Measurements from ENCODE around the gene TMEM50B.
"Not testable (repeated sequence)": the region's sequence is repeated elsewhere in the genome, so short reads cannot be mapped to it uniquely, and the experiment has no call there.

The TMEM50B gene

DNA sequence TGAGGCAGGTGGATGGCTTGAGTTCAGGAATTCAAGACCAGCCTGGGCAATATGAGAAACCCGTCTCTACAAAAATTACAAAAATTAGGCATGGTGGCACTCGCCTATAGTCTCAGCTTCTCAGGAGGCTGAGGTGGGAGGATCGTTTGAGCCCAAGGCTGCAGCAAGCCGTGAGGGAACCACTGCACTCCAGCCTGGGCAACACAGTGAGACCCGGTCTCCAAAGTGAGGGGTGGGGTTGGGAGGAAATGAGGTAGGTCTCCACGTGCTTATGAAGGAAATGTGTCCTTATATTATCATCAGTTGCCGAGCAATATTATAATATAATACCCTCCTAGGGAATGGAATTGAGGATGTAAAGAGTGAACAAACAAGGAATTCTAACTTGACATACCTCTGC is 2.7 kb downstream of the TMEM50B start:
- no peak for DNase-seq

DNA sequence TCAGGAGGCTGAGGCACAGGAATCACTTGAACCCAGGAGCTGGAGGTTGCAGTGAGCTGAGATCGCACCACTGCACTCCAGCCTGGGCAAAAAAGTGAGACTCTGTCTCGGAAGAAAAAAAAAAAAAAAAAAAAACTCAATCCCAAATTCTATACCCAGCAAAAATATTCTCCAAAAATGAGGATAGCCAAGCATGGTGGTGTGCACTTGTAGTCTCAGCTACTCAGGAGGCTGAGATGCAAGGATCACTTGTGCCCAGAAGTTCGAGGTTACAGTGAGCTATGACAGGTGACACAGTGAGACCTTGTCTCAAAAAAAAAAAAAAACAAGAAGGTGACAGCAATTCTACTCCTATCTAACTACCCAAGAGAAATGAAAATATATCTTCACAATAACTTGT is 6.4 kb downstream of the TMEM50B start:
- DNase-seq, result no peak

DNA sequence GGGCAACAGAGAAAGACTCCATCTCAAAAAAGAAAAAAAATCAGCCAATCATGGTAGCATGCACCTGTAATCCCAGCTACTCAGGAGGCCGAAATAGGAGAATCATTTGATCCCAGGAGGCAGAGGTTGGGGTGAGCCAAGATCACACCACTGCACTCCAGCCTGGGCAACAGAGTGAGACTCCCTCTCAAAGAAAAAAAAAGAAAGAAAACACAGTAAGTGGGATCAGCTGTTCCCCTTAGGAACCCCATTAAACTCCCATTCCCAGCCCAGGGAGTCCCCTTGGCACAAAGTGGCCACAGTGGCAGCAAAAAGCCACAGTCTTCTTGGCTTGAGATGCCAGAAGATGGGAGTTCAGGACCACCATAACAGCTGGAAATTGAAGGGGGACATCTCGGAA is 9.1 kb downstream of the TMEM50B start:
- DNase-seq, result no peak

DNA sequence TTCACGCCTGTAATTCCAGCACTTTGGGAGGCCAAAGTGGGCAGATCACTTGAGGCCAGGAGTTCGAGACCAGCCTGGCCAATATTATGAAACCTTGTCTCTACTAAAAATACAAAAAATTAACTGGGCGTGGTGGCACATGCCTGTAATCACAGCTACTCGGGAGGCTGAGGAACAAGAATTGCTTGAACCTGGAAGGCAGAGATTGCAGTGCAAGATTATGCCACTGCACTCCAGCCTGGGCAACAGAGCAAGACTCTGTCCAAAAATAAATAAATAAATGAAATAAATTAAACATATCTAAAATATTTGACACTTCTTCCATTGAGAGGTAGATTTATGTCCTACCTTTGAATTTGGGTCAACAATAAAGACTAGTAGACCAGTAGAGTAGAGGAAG is 10.6 kb downstream of the TMEM50B start:
- DNase-seq, result not testable (repeated sequence)

DNA sequence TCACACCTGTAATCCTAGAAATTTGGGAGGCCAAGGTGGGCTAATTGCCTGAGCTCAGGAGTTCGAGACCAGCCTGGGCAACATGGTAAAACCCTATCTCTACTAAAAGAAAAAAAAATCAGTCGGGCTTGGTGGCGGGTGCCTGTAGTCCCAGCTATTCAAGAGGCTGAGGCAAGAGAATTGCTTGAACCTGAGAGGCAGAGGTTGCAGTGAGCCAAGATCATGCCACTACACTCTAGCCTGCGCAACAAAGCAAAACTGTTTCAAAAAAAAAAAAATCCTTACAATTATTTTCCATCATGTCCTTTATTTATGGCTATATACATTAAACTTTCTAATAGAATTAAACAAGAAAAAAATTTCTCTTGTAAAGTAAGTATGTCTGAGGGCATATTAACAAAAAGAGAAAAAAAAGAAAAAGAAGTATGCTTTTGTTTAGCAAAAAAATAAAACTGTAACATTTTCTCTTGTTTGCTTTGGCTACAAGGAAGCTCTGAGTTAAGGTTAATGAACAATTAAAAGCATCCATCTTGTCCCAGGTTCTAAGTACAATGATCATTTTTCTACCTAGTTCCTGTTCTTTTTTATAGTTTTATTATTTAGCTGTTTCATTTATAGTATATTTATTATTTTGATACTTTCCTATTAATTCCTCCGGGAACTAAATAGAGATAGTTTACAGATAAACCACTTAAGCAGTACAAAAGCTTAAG is 18.1 kb downstream of the TMEM50B start:
- no peak for DNase-seq

DNA sequence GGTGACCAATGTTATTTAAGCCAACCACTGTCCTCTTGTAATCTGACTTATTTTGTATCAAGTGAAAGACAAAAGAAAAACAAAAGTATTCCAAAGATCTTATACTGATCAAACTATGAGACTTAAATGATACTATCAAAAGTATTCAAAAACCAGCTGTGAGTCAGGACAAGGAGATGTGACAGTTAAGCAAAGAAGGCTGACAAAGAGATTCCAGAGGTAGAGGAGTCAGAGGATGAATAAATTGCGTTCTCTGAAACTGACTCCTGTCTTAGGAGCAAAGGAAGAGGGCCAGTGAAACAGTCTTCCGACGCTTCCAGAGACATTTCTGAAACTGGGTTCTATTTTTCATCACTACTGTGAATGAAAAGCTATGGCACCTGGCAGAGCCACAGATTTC is 20.9 kb downstream of the TMEM50B start:
- no peak for DNase-seq

DNA sequence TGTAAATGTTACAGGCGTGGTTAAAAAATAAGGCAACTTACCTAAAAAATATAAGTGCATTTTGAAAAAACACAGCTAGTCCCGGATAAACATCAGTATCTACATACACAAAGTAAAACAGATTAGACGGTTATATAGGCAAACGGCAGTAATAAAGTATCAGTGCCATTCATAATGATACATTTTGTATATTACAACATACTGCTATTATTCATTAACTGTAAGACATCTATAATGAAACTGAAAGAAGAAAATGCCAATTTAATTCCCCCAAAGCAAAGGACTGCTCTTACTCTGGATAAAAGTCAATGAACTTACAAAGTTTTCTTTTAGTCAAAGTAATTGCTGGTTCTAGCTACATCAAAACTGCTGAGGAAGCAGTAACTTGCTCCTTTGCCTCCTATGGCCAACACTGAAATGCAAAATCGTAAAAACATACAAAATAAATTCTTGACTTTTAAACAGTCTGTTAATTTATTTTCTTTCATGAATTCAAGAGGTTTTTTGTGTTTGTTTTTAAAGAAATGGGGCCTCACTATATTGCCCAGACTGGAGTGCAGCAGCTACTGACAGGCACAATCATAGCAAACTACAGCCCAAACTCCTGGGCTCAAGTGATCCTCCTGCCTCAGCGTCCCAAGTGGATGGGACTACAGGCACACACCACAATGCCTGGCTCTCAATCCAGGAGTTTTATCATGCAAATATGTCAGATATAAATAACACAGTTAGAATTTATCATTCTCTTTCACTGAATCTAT is 23.9 kb downstream of the TMEM50B start:
- no peak for DNase-seq

DNA sequence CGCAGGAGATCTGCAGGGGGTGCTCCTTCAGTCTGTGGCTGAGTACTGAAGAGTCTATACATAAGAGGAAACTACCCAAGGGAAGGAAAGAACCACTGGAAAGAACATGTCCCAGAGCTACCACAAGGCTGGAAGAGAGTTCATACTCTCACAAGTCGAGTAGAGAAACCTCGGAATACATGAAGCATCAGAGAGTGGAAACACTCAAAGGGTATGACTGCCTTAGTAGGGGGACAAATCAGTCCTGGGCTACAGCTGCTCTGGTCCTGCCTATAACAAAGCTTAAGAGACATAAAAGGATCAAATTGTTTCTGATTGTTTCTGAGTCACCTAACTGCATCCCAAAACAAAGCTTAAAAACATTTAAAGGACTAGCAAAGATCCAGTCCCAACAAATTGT is 27.4 kb downstream of the TMEM50B start:
- no peak for DNase-seq

DNA sequence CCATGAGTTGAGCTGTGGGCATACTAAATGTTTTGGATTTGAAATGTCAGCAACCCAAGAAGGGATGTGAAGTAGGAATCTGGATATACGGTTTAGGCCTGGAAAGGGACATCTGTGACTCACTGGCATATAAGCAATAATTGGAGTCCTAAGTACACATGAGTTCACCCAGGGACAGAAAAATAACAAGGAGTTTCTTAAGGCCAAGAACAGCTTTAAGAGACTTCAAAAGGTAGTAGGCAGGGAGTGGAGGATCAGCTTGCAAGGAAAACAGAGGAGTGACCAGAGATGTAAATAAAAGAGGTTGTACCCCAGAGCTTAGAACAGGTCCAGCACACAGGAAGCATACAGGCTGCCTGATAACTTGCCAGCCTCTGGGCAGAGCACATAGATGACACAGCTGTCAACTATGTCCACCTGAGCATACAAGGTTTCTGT is 28.1 kb downstream of the TMEM50B start:
- peak in 1 of 2 experiments; percentile 6 for DNase-seq

DNA sequence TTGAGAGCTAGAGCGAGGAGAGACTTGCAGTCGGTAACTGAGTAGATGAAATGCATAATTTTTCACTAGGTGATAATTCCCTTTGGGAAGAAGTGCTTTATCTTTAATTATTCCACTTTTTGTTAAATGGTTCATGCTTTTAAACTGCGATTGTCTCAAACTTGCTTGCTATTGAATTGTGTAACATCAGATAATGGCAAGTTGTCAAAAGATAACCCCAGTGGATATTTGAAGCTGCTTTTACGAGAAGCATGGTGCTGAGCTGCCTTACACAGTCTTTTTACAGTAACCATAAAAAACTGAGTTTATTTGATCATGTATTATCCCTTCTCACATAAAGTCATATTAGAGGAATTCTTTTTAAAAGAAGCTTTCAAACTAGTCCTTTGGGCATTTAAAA is 30.2 kb downstream of the TMEM50B start:
- no peak for DNase-seq

DNA sequence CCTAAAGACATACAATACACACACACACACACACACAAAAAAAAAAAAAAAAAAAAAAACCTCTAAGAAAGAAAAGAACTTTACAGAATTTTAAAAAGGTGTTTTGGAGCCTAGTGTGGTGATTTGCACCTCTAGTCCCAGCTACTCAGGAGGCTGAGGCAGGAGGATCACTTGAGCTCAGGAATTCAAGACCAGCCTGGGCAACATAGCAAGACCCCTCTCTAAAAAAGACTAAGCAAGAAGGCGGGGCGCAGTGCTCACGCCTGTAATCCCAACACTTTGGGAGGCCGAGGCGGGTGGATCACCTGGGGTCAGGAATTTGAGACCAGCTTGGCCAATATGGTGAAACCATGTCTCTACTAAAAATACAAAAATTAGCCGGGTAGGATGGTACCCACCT is 33.2 kb downstream of the TMEM50B start:
- DNase-seq, result not testable (repeated sequence)

DNA sequence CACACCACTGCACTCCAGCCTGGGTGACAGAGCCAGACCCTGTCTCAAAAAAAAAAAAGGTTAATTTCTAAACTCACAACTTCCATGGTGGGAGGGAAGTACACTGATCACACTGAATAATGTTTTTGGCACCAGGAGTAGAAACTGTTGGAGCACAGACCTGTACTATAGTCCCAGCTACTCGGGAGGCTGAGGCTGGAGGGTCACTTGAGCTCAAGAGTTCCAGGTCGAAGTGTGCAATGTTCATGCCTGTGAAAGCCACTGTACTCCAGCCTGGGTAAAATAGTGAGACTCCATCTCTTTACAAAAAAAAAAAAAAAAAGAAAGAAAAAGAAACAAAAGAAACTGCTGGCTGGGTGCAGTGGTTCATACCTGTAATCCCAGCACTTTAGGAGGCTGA is 35.3 kb downstream of the TMEM50B start:
- DNase-seq, result no peak

DNA sequence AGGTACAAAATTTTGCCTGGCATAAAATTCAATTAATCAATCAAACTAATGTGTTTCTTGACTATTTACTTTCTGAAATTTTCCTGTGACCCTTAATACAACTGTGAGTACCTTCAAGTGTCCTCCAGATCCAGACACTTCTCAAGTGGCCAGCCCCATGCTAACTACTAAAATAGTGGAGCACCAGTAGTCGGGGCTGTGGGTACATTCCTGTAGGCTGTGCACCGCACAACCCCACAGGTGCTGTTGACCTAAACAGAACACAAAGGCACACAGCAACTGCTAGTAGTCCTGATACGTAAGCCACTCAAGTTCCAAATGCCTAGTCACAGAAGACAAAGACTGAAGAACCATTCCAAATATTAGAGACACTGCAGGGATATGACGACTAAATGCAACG is 36.6 kb downstream of the TMEM50B start:
- no peak for DNase-seq

DNA sequence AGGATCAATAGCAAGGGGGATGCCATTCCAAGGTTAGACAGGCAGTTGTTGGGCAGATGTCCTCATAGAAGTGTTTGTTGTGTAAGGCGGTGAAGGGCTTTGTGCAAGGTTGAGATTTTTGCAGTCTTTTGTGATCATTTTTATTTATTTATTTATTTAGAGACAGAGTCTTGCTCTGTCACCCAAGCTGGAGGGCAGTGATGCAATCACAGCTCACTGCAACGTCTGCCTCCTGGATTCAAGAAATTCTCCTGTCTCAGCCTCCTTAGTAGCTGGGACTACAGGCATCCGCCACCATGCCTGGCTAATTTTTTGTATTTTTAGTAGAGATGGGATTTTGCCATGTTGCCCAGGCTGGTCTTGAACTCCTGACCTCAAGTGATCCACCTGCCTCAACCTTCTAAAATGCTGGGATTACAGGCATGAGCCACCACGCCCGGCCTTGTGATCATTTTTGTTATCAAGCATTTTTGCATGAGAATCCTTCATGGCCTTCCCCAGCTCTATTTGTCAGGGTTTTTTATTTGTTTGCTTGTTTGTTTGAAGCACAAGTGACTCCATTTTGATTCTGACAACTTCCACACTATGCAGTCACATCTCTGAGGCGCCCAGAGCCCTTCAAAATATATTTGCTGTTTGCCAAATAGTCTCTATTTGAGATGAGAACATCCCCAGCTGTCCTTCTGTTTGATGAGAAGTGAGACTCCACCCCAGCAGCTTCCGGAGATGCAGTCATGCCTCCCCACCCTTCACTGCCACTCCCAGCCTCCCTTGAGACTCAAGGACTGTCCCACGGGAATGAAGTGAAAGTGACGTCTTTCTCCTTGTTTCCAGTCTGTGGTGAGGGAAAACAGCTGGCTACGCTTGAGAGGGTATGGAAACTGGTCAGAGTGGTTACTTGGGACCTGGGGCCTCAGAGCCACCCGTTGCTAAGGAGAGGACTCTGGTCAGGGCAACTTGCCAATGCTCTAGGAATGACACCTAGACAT is 38.0 kb downstream of the TMEM50B start:
- peak; percentile 19 to 30 for DNase-seq

DNA sequence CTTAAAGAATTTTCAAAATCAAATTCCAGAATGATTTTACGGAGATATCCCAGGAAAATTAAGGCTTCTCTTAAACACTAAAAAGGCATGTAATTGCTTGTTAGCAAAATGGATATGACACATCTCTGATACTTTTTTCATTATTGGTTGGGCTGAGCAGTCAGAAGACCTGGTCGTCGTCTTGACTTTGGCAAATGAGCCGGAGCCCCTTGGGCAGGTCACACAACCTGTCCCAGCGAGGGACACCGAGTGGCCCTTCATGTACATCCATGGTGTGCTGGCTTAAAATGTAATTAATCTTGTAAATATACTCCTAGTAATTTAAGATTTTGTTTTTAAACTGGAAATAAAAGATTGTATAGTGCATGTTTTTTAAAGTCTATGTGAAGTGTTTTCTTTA is 42.6 kb downstream of the TMEM50B start:
- no peak for DNase-seq

DNA sequence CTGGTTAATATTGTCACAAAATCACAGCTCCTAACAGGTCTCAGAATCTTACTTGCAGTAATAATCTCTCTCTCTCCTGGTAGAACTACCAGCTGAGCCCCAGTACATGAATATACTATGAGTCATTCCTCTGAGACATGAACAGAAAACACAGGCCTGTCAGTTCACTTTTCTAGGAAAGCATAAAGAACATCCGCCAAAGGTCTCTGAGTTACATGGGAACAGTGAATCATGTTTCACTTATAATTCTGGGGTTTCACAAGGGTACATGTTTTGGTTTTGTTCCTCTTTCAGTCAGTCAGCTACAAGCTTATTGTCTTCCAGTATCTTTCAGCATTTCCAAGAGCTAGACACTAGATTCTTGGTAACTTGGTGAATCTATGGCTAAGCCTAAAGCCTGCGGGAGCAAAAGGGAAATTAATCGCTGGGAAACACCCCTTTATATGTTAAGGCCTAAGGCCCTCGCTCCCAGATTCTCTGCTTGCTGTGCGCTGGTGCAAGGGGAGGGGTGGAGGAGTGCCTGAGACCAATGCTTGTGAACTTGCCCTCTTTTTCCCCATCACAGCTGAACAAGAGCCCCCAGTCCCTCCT is 44.9 kb downstream of the TMEM50B start:
- no peak for DNase-seq

DNA sequence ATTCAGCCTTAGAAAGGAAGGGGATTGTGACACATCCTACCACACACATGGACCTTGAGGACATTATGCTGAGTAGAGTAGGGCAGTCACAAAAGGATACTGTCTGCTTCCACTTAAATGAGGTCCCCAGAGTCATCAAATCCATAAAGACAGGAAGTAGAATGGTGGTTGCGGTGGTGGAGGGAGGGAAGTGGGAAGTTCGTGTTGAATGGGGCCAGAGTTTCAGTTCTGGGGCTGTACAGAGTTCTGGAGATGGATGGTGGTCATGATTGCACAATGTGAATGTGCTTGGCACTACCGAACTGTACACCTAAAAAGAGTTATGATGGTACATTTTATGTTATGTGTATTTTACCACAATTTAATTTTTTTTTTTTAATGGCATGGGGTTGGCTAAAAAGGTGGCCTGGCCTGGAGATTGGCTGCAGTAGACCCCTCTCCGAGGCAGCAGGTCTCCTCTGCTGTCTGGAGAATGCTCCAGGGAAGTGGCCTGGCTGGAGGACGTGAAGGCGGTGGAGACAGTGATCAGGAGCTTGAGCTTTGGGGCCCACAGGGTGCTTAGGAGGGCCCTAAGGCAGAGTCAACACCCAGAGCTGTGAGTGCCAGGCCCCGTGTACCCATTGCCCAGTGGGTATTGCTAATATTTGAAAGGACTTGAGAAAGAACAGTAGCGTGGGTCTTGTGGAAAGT is 46.2 kb downstream of the TMEM50B start:
- no peak for DNase-seq

DNA sequence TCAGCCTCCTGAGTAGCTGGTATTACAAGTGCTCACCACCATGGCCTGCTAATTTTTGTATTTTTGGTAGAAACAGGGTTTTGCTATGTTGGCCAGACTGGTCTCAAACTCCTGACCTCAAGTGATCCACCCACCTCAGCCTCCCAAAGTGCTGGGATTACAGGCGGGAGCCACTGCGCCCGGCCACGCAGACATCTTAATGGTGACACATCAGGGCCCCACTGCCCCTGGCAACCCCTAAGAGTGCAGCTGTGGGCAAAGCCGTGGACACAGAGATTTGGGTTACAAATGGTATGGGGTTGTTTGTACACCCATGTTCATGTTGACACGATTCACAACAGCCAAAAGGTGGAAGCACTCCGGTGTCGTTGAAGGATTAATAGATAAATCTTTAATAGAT is 46.8 kb downstream of the TMEM50B start:
- DNase-seq, result no peak

DNA sequence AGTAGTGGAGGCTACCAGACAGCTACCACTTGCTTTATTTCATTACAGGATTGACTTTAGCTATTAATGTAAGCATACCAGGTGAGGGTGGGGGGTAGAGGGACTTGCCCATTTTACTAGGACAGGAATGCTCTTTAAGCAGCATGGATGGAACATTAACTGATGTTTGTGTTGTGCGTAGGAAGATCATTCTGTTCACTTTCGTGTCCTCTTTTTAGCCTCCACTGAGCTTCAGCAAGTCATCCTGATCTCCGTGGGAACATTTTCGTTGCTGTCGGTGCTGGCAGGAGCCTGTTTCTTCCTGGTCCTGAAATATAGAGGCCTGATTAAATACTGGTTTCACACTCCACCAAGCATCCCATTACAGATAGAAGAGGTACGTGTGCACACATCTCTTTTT is 47.3 kb downstream of the TMEM50B start:
- no peak for DNase-seq

DNA sequence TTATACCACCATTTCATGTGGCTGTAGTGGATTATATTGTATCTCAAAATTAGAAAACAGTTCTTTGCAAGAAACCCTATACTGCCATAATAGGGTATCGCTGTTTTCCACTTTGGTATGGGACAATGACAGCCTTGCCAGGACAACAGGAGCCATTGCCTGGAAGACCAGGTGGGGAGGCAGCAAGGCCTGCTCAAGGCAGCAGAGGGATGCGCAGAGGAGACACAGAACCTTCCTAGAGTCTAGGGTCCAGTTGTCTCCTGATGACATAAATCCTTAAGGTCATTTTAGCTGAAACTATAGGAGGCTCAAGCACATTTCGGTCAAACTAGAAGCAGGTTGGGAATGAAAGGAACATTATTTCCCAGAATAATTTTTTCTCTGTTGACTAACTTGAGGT is 48.9 kb downstream of the TMEM50B start:
- DNase-seq, result no peak

DNA sequence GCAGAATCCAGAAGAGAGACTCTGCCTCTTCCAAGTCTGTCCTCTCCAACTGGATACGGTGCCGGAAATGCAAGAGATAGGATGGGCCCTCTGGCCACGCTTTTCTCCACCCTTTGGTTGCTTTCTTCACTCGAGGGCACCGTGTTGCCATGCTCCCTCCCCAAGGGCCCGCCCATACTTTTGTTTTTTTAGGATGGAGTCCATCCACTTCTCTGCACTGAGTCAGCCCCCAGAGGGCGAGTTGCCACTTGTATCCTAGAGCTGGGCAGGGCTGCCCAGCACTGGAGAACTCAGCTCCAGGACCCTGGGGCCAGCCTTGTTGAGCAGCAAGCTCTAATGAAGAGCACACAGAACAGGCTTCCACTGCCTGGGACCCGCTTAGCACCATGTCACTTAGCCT is 51.1 kb downstream of the TMEM50B start:
- no peak for DNase-seq

DNA sequence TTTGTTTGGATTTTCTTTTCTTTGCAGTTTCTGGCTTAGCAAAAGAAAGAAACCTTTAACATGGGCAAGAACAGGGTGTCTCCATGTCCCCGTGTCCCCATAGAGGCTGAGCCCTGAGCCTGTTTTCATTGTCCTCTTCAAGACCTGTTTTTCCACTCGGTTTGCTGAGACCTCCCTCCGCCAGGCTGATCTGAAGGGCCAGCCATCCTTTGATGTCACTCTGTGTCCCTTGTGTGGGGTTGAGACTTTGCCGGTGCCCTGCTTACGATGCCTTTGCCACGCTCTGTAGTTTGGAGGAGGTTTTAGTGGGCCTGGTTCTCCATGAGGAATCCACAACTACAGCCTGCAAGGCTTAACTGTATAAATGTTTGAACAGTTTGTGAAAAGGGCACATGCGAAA is 52.7 kb downstream of the TMEM50B start:
- DNase-seq, result no peak

Measured in NCI-H2081 (cell line).